Sciatic nerve (tissue), 2 donors: ENCODE data around the gene FOXI1. TPM values are rescaled to one million over a fixed set of nuclear protein-coding genes. Genes with fewer than 3 reads are reported as not detected.
"Not testable (repeated sequence)": the region's sequence is repeated elsewhere in the genome, so short reads cannot be mapped to it uniquely, and the experiment has no call there.

Experiments used
- ATAC-seq: fragments of 200-7000 bp; cut with Tn5 transposase; one replicate; pipeline ENCODE4 v1.9.1; 2020; ENCODE audit warnings: mild to moderate bottlenecking, moderate library complexity
- DNase-seq: peaks from one replicate; pipeline ENCODE4 v3.0.0-alpha.2; 2020; ENCODE audit warnings: low spot score
- intact Hi-C: fragments of 100-400 bp; cut with DNase I; formaldehyde crosslinking; loops from one replicate; pipeline ENCODE4 v1.14.2; 2022
- total RNA-seq: library from RNA; stranded (reverse); fragmentation: NEBNext Ultra II Directional; extraction: Animal tissue kit (Norgen Biotek cat#: 25700); gene quantifications from one replicate; pipeline ENCODE4 v1.2.1, GENCODE V29; 2021
- donor health status: DM: no; HTN: no; CAD: no.
- donor health status: DM: no; HTN: no; CAD: no.

Gene FOXI1
- total RNA-seq, 1 donor from 2014 or later: not detected

GRCh38 chr5:170115925-170116324, 10.2 kb downstream of the FOXI1 start:
- no peak for ATAC-seq
- no peak for DNase-seq
- intact Hi-C loops: no loop called here

DNA sequence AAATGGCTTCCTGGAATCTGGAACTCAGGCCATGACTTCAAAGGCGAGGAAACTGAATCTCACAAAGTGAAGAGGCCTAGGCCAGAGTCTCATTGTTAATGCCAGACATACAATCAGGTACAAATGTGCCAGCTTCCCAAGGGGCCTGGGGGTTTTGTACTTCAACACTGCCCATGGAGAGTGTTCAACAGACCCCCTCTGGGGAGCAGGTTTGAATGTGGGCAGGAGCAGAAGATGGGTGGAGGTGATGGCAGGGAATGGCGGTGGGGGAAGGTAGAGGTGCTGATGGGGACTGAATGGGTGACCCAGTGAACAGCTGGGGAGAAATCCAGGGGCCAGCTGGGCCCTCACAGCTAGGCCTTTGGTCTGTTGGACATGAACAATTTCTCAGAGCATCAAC, 12.0 kb downstream of the FOXI1 start:
- ATAC-seq (no peak), DNase-seq (no peak)
- intact Hi-C loops: no loop called here

- intact Hi-C loops: no loop called here
- DNase-seq (no peak), ATAC-seq (no peak)
Measured at GRCh38 chr5:170120576-170120975, 14.9 kb downstream of the FOXI1 start.

- DNase-seq (no peak), ATAC-seq (no peak)
- intact Hi-C loops: no loop called here
Measured at GRCh38 chr5:170121321-170121720, 15.6 kb downstream of the FOXI1 start.

DNA sequence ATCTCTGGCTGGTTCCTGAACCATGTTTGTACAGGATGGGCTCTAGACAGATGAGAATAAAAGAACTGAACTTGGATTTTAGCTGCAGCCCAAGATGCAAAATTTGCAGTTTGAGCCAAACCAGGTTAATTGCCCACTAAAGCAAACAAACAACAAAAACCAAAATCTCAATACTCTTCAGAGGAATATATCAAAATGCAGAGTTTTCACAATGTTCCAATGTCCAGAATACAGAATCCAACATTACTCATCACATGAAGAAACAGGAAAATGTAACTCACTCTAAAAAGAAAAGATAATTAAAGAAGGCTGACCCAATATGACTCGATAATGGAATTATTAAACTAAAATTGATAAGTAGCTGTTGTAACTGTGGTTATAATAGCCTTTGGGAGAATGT, 20.4 kb downstream of the FOXI1 start:
- DNase-seq (no peak), ATAC-seq (no peak)
- intact Hi-C loops: no loop called here

DNA sequence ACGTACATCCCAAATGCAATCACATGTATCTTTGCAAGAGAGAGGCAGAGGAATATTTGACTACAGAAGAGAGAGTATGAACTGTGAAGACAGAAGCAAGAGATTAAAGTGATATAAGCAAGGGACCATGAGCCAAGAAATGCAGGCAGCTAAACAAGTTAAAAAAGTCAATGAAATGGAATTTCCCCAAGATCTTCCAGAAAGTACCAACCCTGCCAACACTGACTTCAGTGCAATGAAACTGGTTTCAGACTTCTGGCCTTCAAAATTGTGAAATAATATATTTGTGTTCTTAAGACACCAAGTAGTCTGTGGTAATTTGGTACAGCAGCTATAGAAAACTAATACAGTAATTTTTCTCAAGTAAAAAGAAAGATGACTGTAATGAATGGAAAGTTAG, 20.9 kb downstream of the FOXI1 start:
- no peak for DNase-seq
- ATAC-seq: no peak
- intact Hi-C loops: no loop called here

GRCh38 chr5:170131235-170131634, 25.5 kb downstream of the FOXI1 start:
- intact Hi-C loops: no loop called here
- no peak for ATAC-seq
- DNase-seq: no peak

GRCh38 chr5:170132269-170132975, 26.7 kb downstream of the FOXI1 start:
- ATAC-seq (no peak), DNase-seq (no peak)
- intact Hi-C loops: no loop called here

GRCh38 chr5:170132976-170133448, 27.3 kb downstream of the FOXI1 start:
- ATAC-seq (no peak), DNase-seq (no peak)
- intact Hi-C loops: no loop called here

DNA sequence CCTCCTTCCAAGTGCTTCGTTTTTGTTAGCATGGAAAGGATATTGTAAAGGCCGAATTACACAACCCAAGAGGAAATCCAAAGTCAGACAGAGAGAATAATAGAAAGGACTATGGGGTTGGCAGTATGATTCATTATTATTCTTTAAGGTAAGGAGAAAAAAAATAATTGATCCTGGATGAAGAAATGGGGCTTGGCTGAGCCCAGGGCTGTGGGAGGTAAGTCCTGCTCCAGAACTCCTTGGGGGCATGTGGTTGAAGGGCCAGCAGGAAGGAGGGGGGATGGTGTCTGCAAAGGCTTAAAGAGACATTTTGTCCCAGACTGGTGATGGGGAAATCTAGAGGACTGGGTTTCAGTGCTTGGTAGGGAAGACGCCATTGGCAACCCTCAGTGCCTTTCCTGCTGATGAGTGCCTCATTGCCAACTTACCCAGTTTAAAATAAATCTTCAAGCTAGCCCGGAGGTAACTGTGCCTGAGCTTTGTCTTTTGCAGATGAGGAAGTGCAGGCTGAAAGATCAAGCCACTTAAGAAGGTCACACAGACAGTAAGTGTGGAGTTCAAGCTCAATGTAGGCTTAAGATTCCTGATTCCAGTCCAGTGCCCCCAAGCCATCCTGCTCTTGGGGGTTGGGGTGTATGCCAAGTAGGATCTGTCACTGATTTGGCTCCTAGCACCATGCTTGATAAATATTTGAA, 30.2 kb downstream of the FOXI1 start:
- intact Hi-C loops: no loop called here
- no peak for DNase-seq
- no peak for ATAC-seq

DNA sequence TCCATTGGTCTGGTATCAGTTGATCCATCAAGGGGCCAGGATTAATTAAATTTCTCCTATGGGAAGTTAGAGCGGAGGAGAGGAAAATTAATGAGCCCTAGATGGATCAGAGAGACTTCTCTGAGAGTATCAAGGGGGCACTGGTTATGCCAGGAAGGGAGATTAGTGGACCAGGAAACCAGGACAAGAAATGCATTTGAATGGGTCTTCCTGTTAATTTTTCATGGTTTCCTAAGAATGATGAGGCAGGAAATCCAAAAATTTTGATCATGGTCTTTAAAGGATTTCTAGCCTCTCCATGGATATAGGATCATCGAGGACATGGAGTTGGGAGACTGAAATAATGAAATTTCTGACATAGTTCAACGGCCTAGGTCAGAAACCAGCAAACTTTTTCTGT, 30.8 kb downstream of the FOXI1 start:
- DNase-seq (no peak), ATAC-seq (no peak)
- intact Hi-C loops: no loop called here

DNA sequence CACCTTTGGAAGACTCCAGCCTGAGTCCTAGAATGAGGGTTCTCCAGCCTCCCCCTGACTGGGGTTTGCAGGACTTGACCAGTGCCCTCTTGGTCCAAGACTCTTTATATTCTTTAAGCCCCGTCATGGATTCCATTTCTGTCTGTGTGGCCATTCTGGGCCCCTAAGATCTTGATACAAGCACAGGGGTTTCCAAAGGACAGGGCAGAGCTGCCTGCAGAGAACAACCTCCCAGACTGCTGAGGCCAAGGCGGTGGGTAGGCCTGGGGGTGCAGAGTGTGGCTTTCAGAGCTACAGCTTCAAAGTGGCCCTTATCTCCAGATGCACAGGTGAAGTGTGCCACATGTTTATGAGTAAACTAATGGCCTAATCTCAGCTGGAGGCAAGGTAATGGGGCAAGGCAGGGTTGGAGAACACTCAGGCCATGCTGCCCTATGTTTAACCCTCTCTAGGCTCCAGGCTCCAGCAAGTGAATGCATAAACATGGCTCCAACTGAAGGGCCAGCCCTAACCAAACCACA, 32.1 kb downstream of the FOXI1 start:
- intact Hi-C loops: no loop called here
- no peak for DNase-seq
- ATAC-seq: no peak

DNA sequence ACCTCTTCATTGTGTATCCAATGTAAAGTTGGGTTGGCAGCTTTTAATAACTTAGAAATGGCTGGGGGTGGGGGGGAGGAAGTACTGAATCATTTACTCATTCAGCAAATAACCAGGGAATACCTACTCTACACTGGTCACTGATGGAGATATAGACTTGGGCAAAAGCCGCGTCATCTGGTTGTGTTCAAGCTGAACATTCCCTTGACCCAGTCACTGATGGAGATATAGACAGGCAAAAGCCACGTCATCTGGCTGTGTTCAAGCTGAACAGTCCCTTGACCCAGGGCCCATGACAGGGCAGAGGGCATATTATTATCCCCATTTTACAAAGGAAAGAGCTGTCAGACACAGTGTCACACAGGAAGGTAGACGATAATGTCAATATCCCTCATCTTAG, 32.6 kb downstream of the FOXI1 start:
- DNase-seq: no peak
- no peak for ATAC-seq
- intact Hi-C loops: no loop called here

GRCh38 chr5:170139786-170140335, 34.2 kb downstream of the FOXI1 start:
- ATAC-seq: no peak
- intact Hi-C loops: no loop called here

GRCh38 chr5:170141196-170141595, 35.5 kb downstream of the FOXI1 start:
- ATAC-seq, intact Hi-C loops, DNase-seq: not testable (repeated sequence)

More at GRCh38 chr5:170139786-170140335, 34.2 kb downstream of the FOXI1 start:
- DNase-seq: no peak

GRCh38 chr5:170141636-170142035, 35.9 kb downstream of the FOXI1 start:
- ATAC-seq: no peak
- intact Hi-C loops: no loop called here
- no peak for DNase-seq

- DNase-seq: no peak
- ATAC-seq: no peak
- intact Hi-C loops: no loop called here
Measured at GRCh38 chr5:170142196-170142595, 36.5 kb downstream of the FOXI1 start.

DNA sequence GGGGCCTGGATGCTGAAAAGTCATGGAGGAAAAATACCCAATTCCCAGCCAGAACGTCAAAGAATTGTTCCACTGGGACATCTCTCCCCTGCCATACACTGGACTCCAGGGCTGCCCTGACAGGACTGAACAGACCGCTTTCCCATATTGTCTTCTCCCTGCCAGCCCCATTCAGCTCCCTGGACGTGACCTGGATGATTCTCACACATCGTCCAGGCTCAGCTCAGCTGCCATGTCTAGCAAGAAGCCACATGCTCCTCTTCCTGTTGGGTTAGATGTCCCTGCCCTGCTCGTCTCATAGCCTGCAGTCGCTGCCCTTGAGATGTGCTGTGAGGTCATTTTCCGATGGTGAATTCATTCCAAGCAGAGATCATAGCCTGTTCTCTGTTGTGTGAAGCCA, 37.4 kb downstream of the FOXI1 start:
- ATAC-seq (no peak), DNase-seq (no peak)
- intact Hi-C loops: no loop called here

DNA sequence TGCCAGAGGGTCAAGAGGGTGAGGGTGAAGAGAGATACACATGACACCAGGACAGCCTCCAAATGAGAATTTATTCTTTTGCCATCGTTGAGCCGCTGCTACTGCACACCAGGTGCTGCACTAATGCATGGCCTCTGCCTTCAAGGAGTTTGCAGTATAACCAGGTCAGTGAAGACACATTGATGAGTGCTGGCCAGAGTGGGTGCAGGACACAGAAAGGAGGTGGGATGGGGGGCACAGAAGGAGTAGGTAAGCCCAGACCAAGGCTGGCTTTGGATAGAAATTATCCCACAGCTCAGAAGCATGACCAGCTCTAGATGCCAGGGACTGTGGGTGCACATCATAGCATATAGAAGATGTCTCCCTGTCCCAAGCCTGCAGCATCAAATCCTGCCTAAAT, 38.0 kb downstream of the FOXI1 start:
- intact Hi-C loops: no loop called here
- ATAC-seq (no peak), DNase-seq (no peak)
